Peyer's patch (tissue), 4 donors: ENCODE data around the gene FAM171A1.

Source experiments
- CTCF ChIP-seq, 6 experiments: fragments of 450-650 bp in 4 of 6; fragments of 200-600 bp in 2 of 6; sonication (generic) in 1 of 6; IDR thresholded peaks; one replicate each; pipeline ENCODE4 v1.5.1; 2017 to 2019; ENCODE audit warnings: antibody characterized with exemption in 6 of 6, mild to moderate bottlenecking in 3 of 6, moderate library complexity in 1 of 6
- POLR2A ChIP-seq, 2 donors: fragments of 450-650 bp; IDR thresholded peaks; one replicate each; pipeline ENCODE4 v1.5.1; 2017; ENCODE audit warnings: antibody characterized with exemption in 2 of 2, mild to moderate bottlenecking in 2 of 2, moderate library complexity in 2 of 2

- TF ChIP-seq CTCF (IDR thresholded peaks at IDR 0.05) (no peak), POLR2A (IDR thresholded peaks at IDR 0.05) (no peak)
Observed at GRCh38 chr10:15290150-15290549, 80.9 kb downstream of the FAM171A1 start.
